Vagina (tissue), 2 donors: Measurements from ENCODE around the gene NFATC2. TPM values are rescaled to one million over a fixed set of nuclear protein-coding genes. Genes with fewer than 3 reads are reported as not detected.

Experiments used
- DNase-seq, 2 donors: peaks; one replicate each; pipeline ENCODE4 v3.0.0-alpha.2; 2017; ENCODE audit errors: extremely low spot score in 2 of 2
- H3K27ac ChIP-seq: fragments of 200-600 bp; sonication (generic); one replicate; pipeline ENCODE4 v1.5.1; 2019
- H3K27me3 ChIP-seq: fragments of 200-600 bp; sonication (generic); one replicate; pipeline ENCODE4 v1.5.1; 2019
- H3K36me3 ChIP-seq, 2 donors: fragments of 200-600 bp; sonication (generic); one replicate each; pipeline ENCODE4 v1.5.1; 2017 to 2019
- H3K4me1 ChIP-seq: fragments of 200-600 bp; sonication (generic); one replicate; pipeline ENCODE4 v1.5.1; 2019
- H3K4me3 ChIP-seq, 2 donors: fragments of 200-600 bp; sonication (generic); 1 replicate in 1 of 2; 2 replicates in 1 of 2; pipeline ENCODE4 v1.5.1; 2016 to 2019
- H3K9me3 ChIP-seq: fragments of 200-600 bp; sonication (generic); one replicate; pipeline ENCODE4 v1.5.1; 2019
- CTCF ChIP-seq, 3 experiments: fragments of 450-650 bp in 2 of 3; fragments of 200-600 bp in 1 of 3; sonication (generic) in 1 of 3; IDR thresholded peaks; one replicate each; pipeline ENCODE4 v1.5.1; 2017 to 2019; ENCODE audit warnings: antibody characterized with exemption in 3 of 3, mild to moderate bottlenecking in 2 of 3, moderate library complexity in 2 of 3
- POLR2A ChIP-seq, 2 donors: fragments of 450-650 bp; IDR thresholded peaks; one replicate each; pipeline ENCODE4 v1.6.1; 2017; ENCODE audit warnings: antibody characterized with exemption in 2 of 2, mild to moderate bottlenecking in 2 of 2, moderate library complexity in 2 of 2
- POLR2AphosphoS5 ChIP-seq, 2 donors: sonication (generic); formaldehyde crosslinking; IDR thresholded peaks; one replicate each; pipeline ENCODE4 v1.9.0; 2017; ENCODE audit warnings: antibody characterized with exemption in 2 of 2, mild to moderate bottlenecking in 2 of 2, low read depth in 1 of 2; ENCODE audit not compliant: insufficient read depth in 1 of 2
- intact Hi-C: fragments of 100-400 bp; cut with DNase I; formaldehyde crosslinking; loops from one replicate; pipeline ENCODE4 v1.15.1; 2023
- total RNA-seq: library from RNA; depleted of rRNA; stranded (reverse); fragments of >200 nt; gene quantifications from one replicate; pipeline ENCODE4 v1.2.3, GENCODE V29; 2016

Gene NFATC2
- total RNA-seq, 1 donor from 2014 or later: 7.4 TPM

DNA sequence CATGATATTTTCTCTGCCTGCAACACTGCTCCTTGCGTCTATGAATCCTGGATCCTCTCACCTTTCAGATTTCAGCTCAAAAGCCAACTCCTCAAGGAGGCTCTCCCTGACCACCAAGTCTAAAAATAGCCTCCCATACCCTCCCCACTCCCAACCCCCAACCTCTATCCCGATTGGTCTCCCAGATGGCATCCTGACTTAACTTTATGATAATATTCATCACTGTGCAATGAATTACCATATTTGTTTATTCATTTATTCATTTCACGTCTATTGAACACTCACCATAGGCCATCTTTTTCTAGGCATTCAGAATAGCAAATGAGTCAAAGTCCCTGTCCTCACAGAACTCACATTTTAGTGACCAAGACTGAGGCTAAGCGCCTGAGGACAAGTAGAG lies 42.6 kb upstream of the NFATC2 start:
- DNase-seq: no peak
- Histone ChIP-seq H3K27ac (no peak overlapping the region), H3K4me1 (no peaks in the 10 kb centered on the region), H3K27me3 (no peaks in the 10 kb centered on the region), H3K36me3 (no peaks in the 10 kb centered on the region), H3K9me3 (no peaks in the 10 kb centered on the region), H3K4me3 (no peak overlapping the region)
- TF ChIP-seq POLR2A (IDR thresholded peaks at IDR 0.05) (no peak), POLR2AphosphoS5 (IDR thresholded peaks at IDR 0.05; ENCODE audit: insufficient read depth in 1 of 2, low read depth in 1 of 2) (no peak), CTCF (IDR thresholded peaks at IDR 0.05) (no peak)
- intact Hi-C loops: no loop called here

DNA sequence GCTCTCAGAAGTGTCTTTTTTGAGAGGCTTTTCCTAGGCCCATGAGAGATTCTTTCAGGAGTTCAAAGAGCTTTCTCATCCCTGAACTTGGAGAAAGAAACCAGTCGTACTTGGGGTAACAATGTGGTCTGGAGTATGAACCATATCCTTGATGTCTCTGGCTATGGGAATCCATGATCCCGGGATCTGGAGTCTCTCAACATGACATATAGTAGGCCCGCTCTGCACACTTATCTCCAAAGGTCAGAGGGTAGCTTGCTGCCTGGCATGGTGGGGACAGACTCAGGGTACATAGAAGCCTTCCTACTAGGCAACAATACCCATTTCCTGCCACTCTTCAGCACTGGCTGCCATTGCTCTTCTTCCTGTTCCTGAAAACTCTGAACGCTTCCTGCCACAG lies 42.2 kb upstream of the NFATC2 start:
- no peak for DNase-seq
- H3K4me1 ChIP-seq: no peaks in the 10 kb centered on the region
- intact Hi-C loops: no loop called here

DNA sequence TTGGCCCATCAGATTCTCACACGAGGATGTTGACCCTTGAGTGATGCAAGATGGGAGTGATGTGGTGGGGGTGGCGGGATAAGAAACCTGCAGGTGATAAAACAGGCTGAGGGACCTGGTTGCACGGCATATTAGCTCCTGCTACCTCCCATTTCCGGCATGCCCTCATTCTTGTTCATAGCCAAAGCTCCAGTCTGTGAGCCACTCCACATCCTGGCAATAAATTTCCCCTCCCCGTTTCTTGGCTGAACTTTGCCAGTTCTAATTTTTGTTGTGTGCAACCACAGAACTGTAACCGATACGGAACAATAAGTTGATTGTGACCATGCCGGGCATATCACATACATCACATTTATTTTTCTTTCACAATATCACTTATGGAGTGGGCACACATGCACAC lies 41.6 kb upstream of the NFATC2 start:
- H3K36me3 ChIP-seq: no peaks in the 10 kb centered on the region
- no peak overlapping the region for H3K4me3 ChIP-seq
- no peaks in the 10 kb centered on the region for H3K27me3 ChIP-seq
- no peaks in the 10 kb centered on the region for H3K9me3 ChIP-seq
- TF ChIP-seq CTCF (IDR thresholded peaks at IDR 0.05): no peak
- no peak for TF ChIP-seq POLR2AphosphoS5 (IDR thresholded peaks at IDR 0.05; ENCODE audit: insufficient read depth in 1 of 2, low read depth in 1 of 2)
- TF ChIP-seq POLR2A (IDR thresholded peaks at IDR 0.05): no peak
- no peak overlapping the region for H3K27ac ChIP-seq
- DNase-seq: no peak
- intact Hi-C loops: no loop called here
- no peaks in the 10 kb centered on the region for H3K4me1 ChIP-seq

More for the DNA sequence above, 42.2 kb upstream of the NFATC2 start:
- H3K27me3 ChIP-seq: no peaks in the 10 kb centered on the region
- no peak overlapping the region for H3K27ac ChIP-seq
- H3K36me3 ChIP-seq: no peaks in the 10 kb centered on the region
- TF ChIP-seq POLR2AphosphoS5 (IDR thresholded peaks at IDR 0.05; ENCODE audit: insufficient read depth in 1 of 2, low read depth in 1 of 2): no peak
- TF ChIP-seq CTCF (IDR thresholded peaks at IDR 0.05): no peak
- TF ChIP-seq POLR2A (IDR thresholded peaks at IDR 0.05): no peak
- H3K9me3 ChIP-seq: no peaks in the 10 kb centered on the region
- no peak overlapping the region for H3K4me3 ChIP-seq

DNA sequence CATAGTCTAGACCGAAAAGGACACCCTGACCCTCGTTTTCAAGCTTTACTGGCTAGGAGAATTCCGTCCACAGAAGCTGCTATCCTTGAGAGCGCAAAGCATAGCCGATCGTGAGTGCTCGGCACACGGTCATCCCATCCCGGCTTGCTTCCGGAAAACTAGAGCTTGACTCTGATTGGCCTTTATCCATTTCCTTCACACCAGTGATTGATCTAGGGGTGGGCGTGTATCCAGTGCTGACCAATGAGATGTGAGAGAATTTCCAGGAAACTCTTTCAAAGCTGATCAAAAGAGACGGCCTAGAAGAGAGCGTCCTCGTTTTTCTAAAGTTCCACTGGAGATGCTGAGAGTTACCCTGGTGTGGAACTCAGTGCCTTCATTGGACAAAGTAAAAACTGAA lies 41.0 kb upstream of the NFATC2 start:
- no peak for TF ChIP-seq CTCF (IDR thresholded peaks at IDR 0.05)
- TF ChIP-seq POLR2A (IDR thresholded peaks at IDR 0.05): no peak
- no peak for TF ChIP-seq POLR2AphosphoS5 (IDR thresholded peaks at IDR 0.05; ENCODE audit: insufficient read depth in 1 of 2, low read depth in 1 of 2)
- no peak overlapping the region for H3K27ac ChIP-seq
- intact Hi-C loops: no loop called here
- DNase-seq: no peak
- no peaks in the 10 kb centered on the region for H3K36me3 ChIP-seq
- H3K9me3 ChIP-seq: no peaks in the 10 kb centered on the region
- no peaks in the 10 kb centered on the region for H3K27me3 ChIP-seq
- no peaks in the 10 kb centered on the region for H3K4me1 ChIP-seq
- H3K4me3 ChIP-seq: no peak overlapping the region

DNA sequence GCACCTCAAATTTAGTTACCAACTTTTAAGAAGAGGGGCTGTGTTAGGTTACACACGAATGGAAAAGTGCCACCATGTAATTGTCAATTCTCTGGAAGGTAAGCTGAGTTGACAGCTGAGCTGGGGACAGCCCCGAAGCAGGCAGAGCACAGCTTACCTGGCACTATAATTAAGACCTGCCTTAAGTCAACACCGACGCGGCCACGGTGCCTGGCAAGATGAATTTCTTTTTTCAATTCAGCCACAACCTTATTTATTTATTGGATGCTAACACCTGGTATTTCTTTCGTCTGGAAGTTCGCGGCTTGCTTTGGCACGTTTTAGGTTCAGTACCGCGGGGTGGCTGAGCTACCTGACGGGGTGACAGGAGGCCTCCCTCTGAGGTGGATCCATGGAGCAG lies 40.6 kb upstream of the NFATC2 start:
- Histone ChIP-seq H3K4me1 (no peaks in the 10 kb centered on the region), H3K27ac (no peak overlapping the region)

More for the DNA sequence above, 40.6 kb upstream of the NFATC2 start:
- no peaks in the 10 kb centered on the region for H3K36me3 ChIP-seq
- H3K9me3 ChIP-seq: no peaks in the 10 kb centered on the region
- no peak for TF ChIP-seq POLR2A (IDR thresholded peaks at IDR 0.05)
- no peak for TF ChIP-seq POLR2AphosphoS5 (IDR thresholded peaks at IDR 0.05; ENCODE audit: insufficient read depth in 1 of 2, low read depth in 1 of 2)
- TF ChIP-seq CTCF (IDR thresholded peaks at IDR 0.05): no peak
- DNase-seq: no peak
- no peaks in the 10 kb centered on the region for H3K27me3 ChIP-seq
- intact Hi-C loops: no loop called here
- H3K4me3 ChIP-seq: no peak overlapping the region
